ENCODE data around the gene GNPNAT1.

Gene GNPNAT1

GRCh38 chr14:52741865-52742264, 49.5 kb downstream of the GNPNAT1 start:
- Histone ChIP-seq H3K4me3 (ENCODE audit: low read depth, low read length) (no peak overlapping the region), H3K36me3 (replicated peaks) (peaks cover 2% of the 10 kb centered on the region), H3K27me3 (replicated peaks) (no peaks in the 10 kb centered on the region), H3K27ac (no peak overlapping the region)
- no peak for DNase-seq
- TF ChIP-seq CTCF (IDR thresholded peaks at IDR 0.05; ENCODE audit: low read depth, low read length, missing control alignments) = no peak
- in situ Hi-C loops (cut with HindIII; ENCODE audit: low pct_ligation_motif_present, low sequenced_read_pairs) = no loop called here

GRCh38 chr14:52740751-52741150, 50.7 kb downstream of the GNPNAT1 start:
- in situ Hi-C loops (cut with HindIII; ENCODE audit: low pct_ligation_motif_present, low sequenced_read_pairs) = no loop called here

GRCh38 chr14:52738409-52738808, 53.0 kb downstream of the GNPNAT1 start:
- TF ChIP-seq CTCF (IDR thresholded peaks at IDR 0.05; ENCODE audit: low read depth, low read length, missing control alignments) = no peak
- no peak overlapping the region for H3K27ac ChIP-seq
- no peak overlapping the region for H3K4me3 ChIP-seq (ENCODE audit: low read depth, low read length)
- H3K36me3 ChIP-seq (replicated peaks) = no peaks in the 10 kb centered on the region
- DNase-seq = no peak
- in situ Hi-C loops (cut with HindIII; ENCODE audit: low pct_ligation_motif_present, low sequenced_read_pairs) = no loop called here
- H3K27me3 ChIP-seq (replicated peaks) = no peaks in the 10 kb centered on the region

More at GRCh38 chr14:52740751-52741150, 50.7 kb downstream of the GNPNAT1 start:
- no peak overlapping the region for H3K27ac ChIP-seq
- no peak overlapping the region for H3K4me3 ChIP-seq (ENCODE audit: low read depth, low read length)
- peaks cover 2% of the 10 kb centered on the region for H3K36me3 ChIP-seq (replicated peaks)
- no peak for DNase-seq
- H3K27me3 ChIP-seq (replicated peaks) = no peaks in the 10 kb centered on the region
- TF ChIP-seq CTCF (IDR thresholded peaks at IDR 0.05; ENCODE audit: low read depth, low read length, missing control alignments) = no peak

- Histone ChIP-seq H3K27ac (no peak overlapping the region), H3K36me3 (replicated peaks) (no peaks in the 10 kb centered on the region), H3K27me3 (replicated peaks) (no peaks in the 10 kb centered on the region), H3K4me3 (ENCODE audit: low read depth, low read length) (no peak overlapping the region)
- no peak for DNase-seq
- in situ Hi-C loops (cut with HindIII; ENCODE audit: low pct_ligation_motif_present, low sequenced_read_pairs) = no loop called here
- no peak for TF ChIP-seq CTCF (IDR thresholded peaks at IDR 0.05; ENCODE audit: low read depth, low read length, missing control alignments)
Observed at GRCh38 chr14:52735921-52736489, 55.4 kb downstream of the GNPNAT1 start.

- no peak overlapping the region for H3K27ac ChIP-seq
- H3K36me3 ChIP-seq (replicated peaks) = no peaks in the 10 kb centered on the region
- in situ Hi-C loops (cut with HindIII; ENCODE audit: low pct_ligation_motif_present, low sequenced_read_pairs) = no loop called here
- H3K27me3 ChIP-seq (replicated peaks) = no peaks in the 10 kb centered on the region
- no peak overlapping the region for H3K4me3 ChIP-seq (ENCODE audit: low read depth, low read length)
- DNase-seq = no peak
- no peak for TF ChIP-seq CTCF (IDR thresholded peaks at IDR 0.05; ENCODE audit: low read depth, low read length, missing control alignments)
Observed at GRCh38 chr14:52733824-52734223, 57.6 kb downstream of the GNPNAT1 start.

GRCh38 chr14:52730709-52731111, 60.7 kb downstream of the GNPNAT1 start:
- Histone ChIP-seq H3K36me3 (replicated peaks) (peaks cover 3% of the 10 kb centered on the region), H3K27me3 (replicated peaks) (no peaks in the 10 kb centered on the region), H3K4me3 (ENCODE audit: low read depth, low read length) (peak overlapping the region; percentile 95), H3K27ac (peak overlapping the region; percentile 57)
- peak; percentile 12 for DNase-seq
- no peak for TF ChIP-seq CTCF (IDR thresholded peaks at IDR 0.05; ENCODE audit: low read depth, low read length, missing control alignments)
- in situ Hi-C loops (cut with HindIII; ENCODE audit: low pct_ligation_motif_present, low sequenced_read_pairs) = no loop called here

Data from brain microvascular endothelial cell (primary cell).